HepG2 (cell line): ENCODE measurements around the gene PIEZO2. TPM values are rescaled to one million over a fixed set of nuclear protein-coding genes. Genes with fewer than 3 reads are reported as not detected.

ENCODE experiments used
- ATAC-seq: fragments of 200-7000 bp; cut with Tn5 transposase; 3 replicates; pipeline ENCODE4 v1.9.1; 2020; ENCODE audit warnings: mild to moderate bottlenecking, moderate library complexity
- BruUV-seq: library from RNA; stranded (reverse); fragments of 400-500 nt; replicated peaks from 2 replicates; lab custom pipeline; 2021; lab: Mats Ljungman, UMichigan
- CTCF ChIA-PET: fragments of 300-600 bp; formaldehyde crosslinking; extraction: SDS; loops from one replicate; lab custom pipeline; 2021; ENCODE audit warnings: low total read pairs, inconsistent platforms, low intra/inter-chr PET ratio; lab: Yijun Ruan, JAX
- POLR2A ChIA-PET: fragments of 350-600 bp; sonication (Branson Sonifier 250); formaldehyde crosslinking; loops from one replicate; lab custom pipeline; 2020; ENCODE audit warnings: antibody characterized with exemption, inconsistent platforms; lab: Yijun Ruan, JAX
- DNase-seq: peaks from one replicate; pipeline ENCODE4 v3.0.0-alpha.2; 2015; ENCODE audit warnings: low spot score
- FAIRE-seq: peaks from 3 replicates; lab custom pipeline; 2011; peaks lifted over from hg19 to GRCh38; lab: Jason Lieb, UNC
- H2AFZ ChIP-seq: one replicate; pipeline ENCODE4 v1.6.1; 2011; ENCODE audit warnings: low read length, inconsistent platforms
- H3K27ac ChIP-seq: fragments of 300-600 bp; 3 replicates; pipeline ENCODE4 v1.8.0; 2011; ENCODE audit warnings: mixed run types, mild to moderate bottlenecking, mixed read lengths, low read length, inconsistent platforms; ENCODE audit not compliant: insufficient read depth; ENCODE audit errors: extremely low read length
- H3K27me3 ChIP-seq, 2 experiments: fragments of 200-600 bp in 1 of 2; 2 replicates in 1 of 2; 3 replicates in 1 of 2; pipeline versions ENCODE4 v1.6.0 to v1.8.0; 2011; ENCODE audit warnings: low read length in 2 of 2, mild to moderate bottlenecking in 2 of 2, moderate library complexity in 2 of 2, inconsistent platforms in 1 of 2; ENCODE audit not compliant: insufficient read depth in 2 of 2, control insufficient read depth in 1 of 2
- H3K36me3 ChIP-seq, 2 experiments: fragments of 200-600 bp in 1 of 2; replicated peaks in 1 of 2; 2 replicates in 1 of 2; 3 replicates in 1 of 2; pipeline versions ENCODE4 v1.5.1 to v1.8.0; 2011; ENCODE audit warnings: low read length in 2 of 2, inconsistent platforms in 1 of 2; ENCODE audit not compliant: insufficient read depth in 2 of 2, control insufficient read depth in 1 of 2
- H3K4me1 ChIP-seq: 2 replicates; pipeline ENCODE4 v1.5.1; 2012; ENCODE audit warnings: low read length, inconsistent platforms; ENCODE audit not compliant: insufficient read depth
- H3K4me2 ChIP-seq: 2 replicates; pipeline ENCODE4 v1.6.0; 2011; ENCODE audit warnings: low read depth, low read length, inconsistent platforms
- H3K4me3 ChIP-seq, 3 experiments: fragments of 200-600 bp in 1 of 3; sonication (generic), shearing (Covaris generic) in 1 of 3; replicated peaks in 1 of 3; 2 replicates each; pipeline ENCODE4 v1.5.1; 2011 to 2016; ENCODE audit warnings: low read length in 3 of 3, inconsistent platforms in 2 of 3, low read depth in 2 of 3, mild to moderate bottlenecking in 2 of 3, control low read depth in 1 of 3, mixed read lengths in 1 of 3; ENCODE audit not compliant: insufficient read depth in 1 of 3
- H3K79me2 ChIP-seq: one replicate; pipeline ENCODE4 v1.6.1; 2011; ENCODE audit warnings: low read length, inconsistent platforms; ENCODE audit not compliant: insufficient read depth
- H3K9ac ChIP-seq: 2 replicates; pipeline ENCODE4 v1.6.0; 2011; ENCODE audit warnings: mild to moderate bottlenecking, low read depth, low read length, inconsistent platforms; ENCODE audit not compliant: insufficient read depth
- H3K9me3 ChIP-seq: 2 replicates; pipeline ENCODE4 v1.5.1; 2012; ENCODE audit warnings: mild to moderate bottlenecking, low read length
- H4K20me1 ChIP-seq: 2 replicates; pipeline ENCODE4 v1.6.0; 2011; ENCODE audit warnings: inconsistent platforms, mild to moderate bottlenecking, low read length, moderate library complexity; ENCODE audit not compliant: insufficient read depth
- KLF11 ChIP-seq: IDR thresholded peaks from 2 replicates; pipeline ENCODE4 v1.6.1; 2016; ENCODE audit warnings: missing compliant biosample characterization
- MTA3 ChIP-seq: sonication (generic); formaldehyde crosslinking; IDR thresholded peaks from 2 replicates; pipeline ENCODE4 v1.4.0; 2020; ENCODE audit warnings: missing genetic modification reagents
- ONECUT2 ChIP-seq: sonication (generic); formaldehyde crosslinking; IDR thresholded peaks from 2 replicates; pipeline ENCODE4 v1.4.0; 2020; ENCODE audit warnings: missing genetic modification reagents
- U2AF2 ChIP-seq: fragments of 200-400 bp; formaldehyde crosslinking; IDR thresholded peaks from 2 replicates; pipeline ENCODE4 v1.6.1; 2017; ENCODE audit warnings: low read depth, mild to moderate bottlenecking, low read length
- ZNF124 ChIP-seq: sonication (generic); formaldehyde crosslinking; IDR thresholded peaks from 2 replicates; pipeline ENCODE4 v1.4.0; 2020; ENCODE audit warnings: missing genetic modification reagents
- ZNF614 ChIP-seq: IDR thresholded peaks from 2 replicates; pipeline ENCODE4 v1.6.1; 2018; ENCODE audit warnings: missing biosample characterization, missing genetic modification reagents, inconsistent platforms, borderline replicate concordance
- WGBS: methylation state at CpG from one replicate; pipeline ENCODE4 v1.1.6; 2017; ENCODE audit warnings: low lambda C conversion rate; 5-methylcytosine and 5-hydroxymethylcytosine counted together
- in situ Hi-C: cut with HindIII; loops from 2 replicates; pipeline ENCODE4 v1.10.0; 2017; ENCODE audit warnings: low pct_unique_long_range_greater_than_20kb; ENCODE audit not compliant: extremely low pct_ligation_motif_present
- intact Hi-C: fragments of 100-400 bp; cut with micrococcal nuclease; formaldehyde crosslinking; loops from one replicate; pipeline ENCODE4 v1.10.0; 2022; ENCODE audit not compliant: unreplicated experiment
- polyA plus RNA-seq, 8 experiments: library from polyadenylated mRNA; depleted of rRNA in 3 of 8; stranded (reverse) in 7 of 8; unstranded in 1 of 8; fragments of >200 nt; fragmentation: Illumina TruSeq in 4 of 8; extraction: Trizol in 4 of 8; gene quantifications; 2 replicates each; pipeline versions ENCODE4 v1.2.1 to v1.2.3, GENCODE V29; 2011 to 2016; ENCODE audit warnings: low read depth in 4 of 8, missing spikeins in 1 of 8, mixed read lengths in 1 of 8; ENCODE audit not compliant: insufficient read depth in 1 of 8
- total RNA-seq, 5 experiments: library from RNA; depleted of rRNA; stranded (reverse); fragments of >200 nt; fragmentation: Illumina TruSeq; extraction: Trizol; gene quantifications; 2 replicates each; pipeline ENCODE4 v1.2.3, GENCODE V29; 2016; ENCODE audit warnings: low read depth in 1 of 5
- TF ChIP-seq, protein P1 (sequence below): sonication (generic); formaldehyde crosslinking; IDR thresholded peaks from 2 replicates; pipeline ENCODE4 v1.5.0; 2020; ENCODE audit warnings: missing genetic modification reagents, mild to moderate bottlenecking, borderline replicate concordance
- TF ChIP-seq, protein P2 (sequence below): sonication (generic); formaldehyde crosslinking; IDR thresholded peaks from 2 replicates; pipeline ENCODE4 v1.8.0; 2022; ENCODE audit warnings: missing genetic modification reagents, mild to moderate bottlenecking, moderate library complexity, borderline replicate concordance

PIEZO2 gene
- total and polyA plus RNA-seq, 2 of the 13 experiments (the other 11 are each of a cell fraction or from before 2014, with no cell fraction given), result 15.2 to 27.2 TPM

DNA sequence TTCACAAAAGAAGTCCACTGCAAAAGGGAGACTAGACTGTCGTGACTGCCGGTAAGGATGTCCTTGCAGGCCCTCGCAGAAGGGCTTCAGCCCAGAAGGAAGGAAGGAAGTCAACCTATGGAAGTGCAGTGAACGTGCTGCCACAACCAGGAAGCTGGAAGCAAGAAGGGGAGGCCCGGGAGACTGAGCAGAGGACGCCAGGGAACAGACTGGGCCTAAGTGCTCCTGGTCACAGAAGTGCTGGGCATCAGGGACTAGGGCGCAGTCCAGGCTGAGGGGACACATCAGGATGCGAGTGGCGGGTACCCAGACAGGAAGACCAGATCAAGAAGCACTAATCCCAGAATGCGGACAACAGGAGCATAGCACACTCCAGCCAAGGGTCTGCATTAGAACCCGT, 78.8 kb downstream of the PIEZO2 start:
- no peak for ATAC-seq
- BruUV-seq, result no TSS peak
- no peak overlapping the region for H3K4me3 ChIP-seq

More for the DNA sequence above, 78.8 kb downstream of the PIEZO2 start:
- Histone ChIP-seq H3K4me1 (peaks cover 48% of the 10 kb centered on the region), H3K9ac (no peak overlapping the region), H3K79me2 (no peaks in the 10 kb centered on the region), H3K4me2 (no peak overlapping the region), H2AFZ (no peak overlapping the region), H3K27ac (no peak overlapping the region), H3K36me3 (no peaks in the 10 kb centered on the region; a peak in 1 of 5 replicates), H3K27me3 (no peaks in the 10 kb centered on the region), H4K20me1 (no peaks in the 10 kb centered on the region), H3K9me3 (no peaks in the 10 kb centered on the region)
- in situ Hi-C loops (no loop called here), intact Hi-C loops (no loop called here)
- no peak for DNase-seq
- FAIRE-seq, result no peak
- TF ChIP-seq ONECUT2 (no peak), MTA3 (CRISPR knock-in tag) (no peak), U2AF2 (no peak), KLF11 (CRISPR knock-in tag) (no peak), ZNF124 (CRISPR knock-in tag) (no peak), ZNF614 (CRISPR knock-in tag) (no peak)
- TF ChIP-seq, protein P1, sequence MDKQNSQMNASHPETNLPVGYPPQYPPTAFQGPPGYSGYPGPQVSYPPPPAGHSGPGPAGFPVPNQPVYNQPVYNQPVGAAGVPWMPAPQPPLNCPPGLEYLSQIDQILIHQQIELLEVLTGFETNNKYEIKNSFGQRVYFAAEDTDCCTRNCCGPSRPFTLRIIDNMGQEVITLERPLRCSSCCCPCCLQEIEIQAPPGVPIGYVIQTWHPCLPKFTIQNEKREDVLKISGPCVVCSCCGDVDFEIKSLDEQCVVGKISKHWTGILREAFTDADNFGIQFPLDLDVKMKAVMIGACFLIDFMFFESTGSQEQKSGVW (CRISPR knock-in tag), result no peak
- TF ChIP-seq, protein P2, sequence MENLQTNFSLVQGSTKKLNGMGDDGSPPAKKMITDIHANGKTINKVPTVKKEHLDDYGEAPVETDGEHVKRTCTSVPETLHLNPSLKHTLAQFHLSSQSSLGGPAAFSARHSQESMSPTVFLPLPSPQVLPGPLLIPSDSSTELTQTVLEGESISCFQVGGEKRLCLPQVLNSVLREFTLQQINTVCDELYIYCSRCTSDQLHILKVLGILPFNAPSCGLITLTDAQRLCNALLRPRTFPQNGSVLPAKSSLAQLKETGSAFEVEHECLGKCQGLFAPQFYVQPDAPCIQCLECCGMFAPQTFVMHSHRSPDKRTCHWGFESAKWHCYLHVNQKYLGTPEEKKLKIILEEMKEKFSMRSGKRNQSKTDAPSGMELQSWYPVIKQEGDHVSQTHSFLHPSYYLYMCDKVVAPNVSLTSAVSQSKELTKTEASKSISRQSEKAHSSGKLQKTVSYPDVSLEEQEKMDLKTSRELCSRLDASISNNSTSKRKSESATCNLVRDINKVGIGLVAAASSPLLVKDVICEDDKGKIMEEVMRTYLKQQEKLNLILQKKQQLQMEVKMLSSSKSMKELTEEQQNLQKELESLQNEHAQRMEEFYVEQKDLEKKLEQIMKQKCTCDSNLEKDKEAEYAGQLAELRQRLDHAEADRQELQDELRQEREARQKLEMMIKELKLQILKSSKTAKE (CRISPR knock-in tag), result no peak
- CTCF ChIA-PET, result no interaction called here
- 71% methylated on average over 11 of the region's 11 CpGs for WGBS
- POLR2A ChIA-PET, result no interaction called here
